Natural killer cell treated with Interleukin-12 subunit alpha and Interleukin-12 subunit beta and Interleukin-15 and Interleukin-18, amount 100 ng/mL, for 72 hours (primary cell): ENCODE results near the gene WFDC5. TPM values are rescaled to one million over a fixed set of nuclear protein-coding genes. Genes with fewer than 3 reads are reported as not detected.

ENCODE experiments used
- ATAC-seq, 2 donors: fragments of 150-1000 bp; cut with Tn5 transposase in 1 of 2; sonication (Bioruptor Pico), chemical (Tn5 transposase) in 1 of 2; 2 replicates each; pipeline ENCODE4 v1.10.0; 2021
- DNase-seq: peaks from one replicate; pipeline ENCODE4 v3.0.0; 2022; ENCODE audit warnings: low spot score
- H3K27ac Mint-ChIP-seq, 2 donors: 1 replicate in 1 of 2; 2 replicates in 1 of 2; pipeline ENCODE4 v1.8.0; 2022; ENCODE audit warnings: mixed read lengths in 2 of 2, mild to moderate bottlenecking in 1 of 2, moderate library complexity in 1 of 2
- H3K27me3 Mint-ChIP-seq, 2 donors: 1 replicate in 1 of 2; 2 replicates in 1 of 2; pipeline ENCODE4 v1.8.0; 2022; ENCODE audit warnings: mixed read lengths in 2 of 2
- H3K36me3 Mint-ChIP-seq: one replicate; pipeline ENCODE4 v1.8.0; 2022; ENCODE audit warnings: mixed read lengths
- H3K4me1 Mint-ChIP-seq, 2 donors: 1 replicate in 1 of 2; 2 replicates in 1 of 2; pipeline ENCODE4 v1.8.0; 2022; ENCODE audit warnings: low read depth in 2 of 2, mixed read lengths in 2 of 2, mild to moderate bottlenecking in 1 of 2
- H3K4me3 Mint-ChIP-seq: one replicate; pipeline ENCODE4 v1.8.0; 2022; ENCODE audit warnings: mixed read lengths
- H3K9me3 Mint-ChIP-seq: 2 replicates; pipeline ENCODE4 v1.8.0; 2022; ENCODE audit warnings: mixed read lengths
- total RNA-seq, 2 donors: library from RNA; stranded (reverse); gene quantifications; one replicate each; pipeline ENCODE4 v1.2.3, GENCODE V29; 2022

WFDC5 gene
- total RNA-seq, 2 donors from 2014 or later, result not detected

DNA sequence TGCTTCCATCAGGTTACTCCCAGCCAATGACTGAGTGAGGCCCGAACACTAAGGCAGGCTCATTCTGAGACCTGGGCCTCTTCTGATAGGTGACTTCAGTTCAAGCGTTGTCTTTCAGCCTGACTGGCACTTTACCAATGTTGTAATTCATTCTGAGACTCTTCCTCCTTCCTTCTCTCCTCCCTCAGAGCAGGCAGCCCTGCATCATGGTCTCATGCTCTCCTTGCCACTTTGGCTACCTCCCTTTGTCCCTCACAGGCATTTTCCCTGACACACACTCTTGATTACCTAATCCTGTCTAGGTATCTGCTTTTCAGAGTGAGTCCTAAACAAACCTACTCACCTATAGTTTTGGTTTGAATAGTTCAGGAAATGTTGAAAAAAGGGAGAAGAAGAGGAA lies 21.9 kb upstream of the WFDC5 start:
- DNase-seq (no peak), ATAC-seq (no peak)
- Mint-ChIP-seq H3K36me3 (no peaks in the 10 kb centered on the region), H3K27me3 (peaks cover 16 to 27% of the 10 kb centered on the region in 2 donors), H3K4me1 (peaks cover 0 to 5% of the 10 kb centered on the region in 2 donors), H3K27ac (no peak overlapping the region), H3K4me3 (no peak overlapping the region), H3K9me3 (no peaks in the 10 kb centered on the region)

DNA sequence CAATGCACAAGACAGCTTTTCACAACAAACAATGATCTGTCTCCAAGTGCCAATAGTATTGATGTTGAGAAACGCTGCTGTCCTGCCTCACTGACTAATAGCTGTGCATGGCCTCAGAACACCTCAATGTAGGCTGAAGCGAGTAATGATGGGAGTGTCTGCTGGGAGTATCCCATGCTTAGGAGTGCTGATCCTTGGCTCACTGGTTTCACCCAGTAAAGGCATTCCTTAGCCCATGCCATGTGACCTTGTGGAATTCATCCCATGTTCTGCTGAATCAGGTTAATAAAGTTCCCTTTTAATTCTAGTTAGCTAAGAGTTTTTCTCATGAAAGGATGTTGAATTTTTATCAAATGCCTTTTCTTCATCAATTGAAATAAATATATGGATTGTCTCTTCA lies 13.1 kb upstream of the WFDC5 start:
- Mint-ChIP-seq H3K27me3 (peaks cover 32 to 39% of the 10 kb centered on the region in 2 donors), H3K9me3 (no peaks in the 10 kb centered on the region), H3K4me1 (no peaks in the 10 kb centered on the region), H3K27ac (no peak overlapping the region), H3K4me3 (no peak overlapping the region), H3K36me3 (no peaks in the 10 kb centered on the region)
- ATAC-seq, result no peak
- DNase-seq, result no peak

DNA sequence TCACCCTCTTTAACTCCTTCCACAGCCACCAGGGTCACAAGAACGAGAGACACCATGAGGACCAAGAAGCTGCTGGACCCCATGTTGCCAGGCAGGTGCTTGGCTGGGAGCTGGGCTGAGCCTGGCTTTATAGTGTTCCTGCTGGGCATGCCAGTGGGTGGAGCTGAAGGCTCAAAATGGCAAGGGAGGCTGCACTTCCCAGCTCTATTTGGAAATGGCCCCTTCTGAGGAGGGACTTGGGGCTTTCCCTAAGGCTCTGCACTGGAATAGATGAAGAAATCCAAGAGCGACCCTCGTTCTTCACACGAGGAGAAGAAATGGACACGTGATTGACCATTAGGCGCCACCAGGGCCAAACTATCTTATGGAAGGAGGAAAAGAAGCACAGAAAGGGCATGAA lies 9.4 kb upstream of the WFDC5 start, which contains the start of gene WFDC12:
Gene WFDC12, minus strand, starts transcription at position 101 of the 400 bp plus-strand sequence. Its CDS starts 18 bp downstream, at position 83.
- DNase-seq (no peak), ATAC-seq (no peak)
- H3K4me1 Mint-ChIP-seq, result no peaks in the 10 kb centered on the region
- H3K27ac Mint-ChIP-seq, result no peak within 1 kb of the TSS
- no peak within 1 kb of the TSS for H3K4me3 Mint-ChIP-seq
- H3K9me3 Mint-ChIP-seq, result no peaks in the 10 kb centered on the region
- peaks cover 28 to 30% of the 10 kb centered on the region in 2 donors for H3K27me3 Mint-ChIP-seq
- no peaks in the 10 kb centered on the region for H3K36me3 Mint-ChIP-seq

DNA sequence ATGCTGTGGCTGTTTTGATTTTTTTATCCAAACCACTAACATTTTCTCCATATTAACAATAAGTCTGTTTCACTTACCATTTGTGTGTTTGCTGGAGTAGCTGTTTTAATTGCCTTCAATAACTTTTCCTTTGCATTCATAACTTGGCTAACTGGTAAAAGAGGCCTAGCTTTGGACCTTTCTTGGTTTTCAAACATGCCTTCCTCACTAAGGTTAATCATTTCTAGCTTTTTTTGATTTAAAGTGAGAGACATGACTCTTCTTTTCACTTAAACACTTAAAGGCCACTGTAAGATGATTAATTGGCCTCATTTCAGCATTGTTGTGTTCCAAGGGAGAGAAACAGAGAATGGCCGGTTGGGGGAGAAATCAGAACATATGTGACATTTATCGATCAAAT lies 6.4 kb upstream of the WFDC5 start:
- H3K4me1 Mint-ChIP-seq, result no peaks in the 10 kb centered on the region
- ATAC-seq, result no peak
- H3K27ac Mint-ChIP-seq, result no peak overlapping the region
- no peaks in the 10 kb centered on the region for H3K36me3 Mint-ChIP-seq
- H3K27me3 Mint-ChIP-seq, result peaks cover 32 to 33% of the 10 kb centered on the region in 2 donors
- no peak for DNase-seq
- H3K4me3 Mint-ChIP-seq, result no peak overlapping the region
- H3K9me3 Mint-ChIP-seq, result no peaks in the 10 kb centered on the region

DNA sequence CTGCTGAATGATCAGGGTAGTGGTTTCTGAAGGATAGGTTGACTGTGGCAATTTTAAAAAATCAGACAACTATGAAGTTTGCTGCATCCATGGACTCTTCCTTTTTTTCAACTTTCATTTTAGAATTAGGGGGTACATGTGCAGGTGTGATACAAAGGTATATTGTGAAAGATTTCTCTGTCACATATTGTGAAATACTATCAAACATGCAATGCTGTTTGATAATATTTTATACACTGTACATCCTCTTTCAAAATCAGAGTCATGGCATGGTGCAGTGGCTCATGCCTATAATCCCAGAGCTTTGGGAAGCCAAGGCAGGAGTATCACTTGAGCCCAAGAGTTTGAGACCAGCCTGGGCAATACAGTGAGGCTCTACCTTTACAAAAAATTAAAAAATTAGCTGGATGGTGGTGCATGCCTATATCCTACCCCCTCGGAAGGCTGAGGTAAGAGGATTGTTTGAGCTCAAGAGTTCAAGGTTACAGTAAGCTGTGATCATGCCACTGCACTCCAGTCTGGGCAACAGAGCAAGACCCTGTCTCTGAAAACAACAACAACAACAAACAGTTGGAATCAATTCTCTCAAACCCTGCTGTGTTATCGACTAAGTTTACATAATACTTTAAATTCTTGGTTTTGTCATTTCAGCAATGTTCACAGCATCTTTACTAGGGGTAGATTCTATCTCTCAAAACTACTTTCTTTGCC lies 4.7 kb upstream of the WFDC5 start:
- Mint-ChIP-seq H3K4me1 (peaks cover 0 to 3% of the 10 kb centered on the region in 2 donors), H3K27ac (no peak overlapping the region), H3K27me3 (peaks cover 28 to 32% of the 10 kb centered on the region in 2 donors), H3K36me3 (no peaks in the 10 kb centered on the region), H3K4me3 (no peak overlapping the region), H3K9me3 (no peaks in the 10 kb centered on the region)
- ATAC-seq (no peak), DNase-seq (no peak)

DNA sequence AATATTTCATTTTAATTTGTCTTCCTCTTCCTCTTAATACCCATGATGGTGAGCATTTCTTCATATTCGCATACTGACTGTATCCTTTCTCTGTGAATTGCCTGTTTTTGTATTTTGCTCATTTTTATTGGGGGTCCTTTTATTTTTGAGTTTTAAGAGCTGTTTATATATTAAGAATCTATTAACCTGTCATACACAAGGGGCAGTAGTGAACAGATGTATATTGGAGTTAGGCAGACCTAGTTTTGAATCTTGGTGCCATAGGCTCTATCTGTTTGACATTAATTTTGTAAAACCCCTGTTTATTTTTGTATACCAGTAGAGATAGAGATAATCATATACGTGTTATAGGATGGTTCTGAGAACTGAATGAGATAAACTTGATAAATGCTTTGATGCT lies 3.1 kb upstream of the WFDC5 start:
- H3K27ac Mint-ChIP-seq, result no peak overlapping the region
- ATAC-seq, result no peak
- H3K4me1 Mint-ChIP-seq, result peaks cover 0 to 3% of the 10 kb centered on the region in 2 donors
- peaks cover 21 to 32% of the 10 kb centered on the region in 2 donors for H3K27me3 Mint-ChIP-seq
- no peak overlapping the region for H3K4me3 Mint-ChIP-seq
- DNase-seq, result no peak
- no peaks in the 10 kb centered on the region for H3K9me3 Mint-ChIP-seq
- H3K36me3 Mint-ChIP-seq, result no peaks in the 10 kb centered on the region

DNA sequence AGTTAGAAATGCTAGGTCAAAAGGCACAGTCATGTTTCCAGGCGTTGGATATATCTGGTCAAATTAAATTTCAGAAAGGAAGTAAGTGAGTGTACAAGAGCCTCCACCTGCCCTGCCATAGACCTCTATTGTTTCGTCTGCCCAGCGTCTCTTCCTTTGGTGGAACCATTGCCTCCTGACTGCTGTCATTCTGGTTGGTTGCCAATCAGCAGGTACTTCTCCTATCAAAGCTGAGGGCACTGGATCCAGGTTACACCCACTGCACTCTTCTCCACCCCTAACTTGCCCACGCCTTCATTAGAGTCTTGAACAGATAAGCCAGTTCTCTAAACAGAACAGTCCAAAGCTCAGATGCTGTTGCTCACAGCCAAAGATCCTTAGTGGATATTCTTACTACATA lies 2.6 kb upstream of the WFDC5 start:
- Mint-ChIP-seq H3K27ac (no peak overlapping the region), H3K36me3 (no peaks in the 10 kb centered on the region), H3K27me3 (peaks cover 19 to 29% of the 10 kb centered on the region in 2 donors), H3K9me3 (no peaks in the 10 kb centered on the region), H3K4me3 (no peak overlapping the region), H3K4me1 (peaks cover 0 to 3% of the 10 kb centered on the region in 2 donors)
- DNase-seq (no peak), ATAC-seq (no peak)

DNA sequence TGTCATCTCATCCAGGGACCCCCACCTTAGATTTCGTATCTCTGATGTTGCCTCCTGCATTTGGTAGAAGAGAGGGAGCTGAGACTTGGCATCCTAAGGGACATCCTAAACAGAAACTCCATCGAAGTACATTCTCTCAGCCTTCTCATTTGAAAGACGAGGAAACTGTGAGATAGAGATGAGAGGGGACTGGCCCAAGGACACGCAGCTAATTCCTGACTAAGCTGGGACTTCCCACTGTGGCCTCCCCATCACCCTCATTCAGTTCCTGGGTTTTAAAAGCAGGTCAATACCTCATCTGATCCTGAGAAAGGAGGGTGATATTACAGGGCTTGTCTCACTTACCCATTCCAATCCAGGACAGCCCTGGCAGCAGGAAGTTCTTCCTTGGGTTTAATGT lies 855 bp upstream of the WFDC5 start:
- no peak overlapping the region for H3K4me3 Mint-ChIP-seq
- H3K36me3 Mint-ChIP-seq, result no peaks in the 10 kb centered on the region
- no peak for ATAC-seq
- no peak overlapping the region for H3K27ac Mint-ChIP-seq
- peaks cover 9 to 18% of the 10 kb centered on the region in 2 donors for H3K27me3 Mint-ChIP-seq
- DNase-seq, result no peak
- no peaks in the 10 kb centered on the region for H3K9me3 Mint-ChIP-seq
- peaks cover 0 to 3% of the 10 kb centered on the region in 2 donors for H3K4me1 Mint-ChIP-seq

DNA sequence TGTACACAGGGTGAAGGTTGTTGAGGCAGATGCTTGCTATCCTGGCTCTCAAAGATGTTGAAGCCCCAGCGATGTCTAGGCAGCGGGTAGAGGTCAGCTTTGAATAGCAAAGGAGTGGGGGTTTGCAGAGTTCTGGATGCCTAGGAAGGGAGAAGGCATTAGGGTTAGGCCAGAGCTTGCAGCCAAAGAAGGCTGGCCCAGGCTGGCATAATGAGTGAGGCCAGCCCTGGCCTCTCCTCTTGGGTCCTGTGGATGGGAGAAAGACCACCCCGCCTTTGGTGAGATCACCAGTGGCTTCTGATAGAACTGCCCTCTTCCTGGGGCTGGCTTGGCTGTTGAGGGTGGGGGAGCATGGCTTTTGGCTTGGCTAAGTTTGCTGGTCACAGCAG lies 406 bp upstream of the WFDC5 start:
- Mint-ChIP-seq H3K4me3 (no peak overlapping the region), H3K36me3 (no peaks in the 10 kb centered on the region), H3K9me3 (no peaks in the 10 kb centered on the region), H3K27ac (no peak overlapping the region), H3K4me1 (peaks cover 0 to 3% of the 10 kb centered on the region in 2 donors), H3K27me3 (peaks cover 8 to 15% of the 10 kb centered on the region in 2 donors)
- ATAC-seq (no peak), DNase-seq (no peak)

DNA sequence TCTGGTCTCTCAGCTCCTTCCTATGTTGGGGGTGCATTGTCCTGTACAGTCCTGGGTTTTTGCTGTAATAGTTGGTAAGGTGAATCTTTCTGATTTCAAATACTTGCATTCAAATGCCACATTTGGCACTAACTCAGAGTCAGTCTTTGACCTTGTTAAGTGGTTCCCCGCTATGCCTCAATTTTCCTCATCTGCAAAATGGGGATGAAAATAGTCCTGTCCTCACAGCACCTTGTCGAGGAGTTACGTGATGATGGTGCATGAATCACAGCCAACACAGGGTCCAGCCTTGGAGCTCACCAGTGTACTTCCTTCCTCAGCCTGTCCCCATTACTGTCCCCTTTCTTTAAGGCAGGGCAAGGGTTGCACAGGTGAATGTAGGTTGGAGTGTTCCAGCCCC lies 1.1 kb downstream of the WFDC5 start:
- ATAC-seq, result no peak
- Mint-ChIP-seq H3K4me1 (peaks cover 0 to 3% of the 10 kb centered on the region in 2 donors), H3K27ac (no peak overlapping the region), H3K36me3 (no peaks in the 10 kb centered on the region), H3K9me3 (no peaks in the 10 kb centered on the region), H3K4me3 (no peak overlapping the region), H3K27me3 (peaks cover 5 to 10% of the 10 kb centered on the region in 2 donors)
- DNase-seq, result no peak

DNA sequence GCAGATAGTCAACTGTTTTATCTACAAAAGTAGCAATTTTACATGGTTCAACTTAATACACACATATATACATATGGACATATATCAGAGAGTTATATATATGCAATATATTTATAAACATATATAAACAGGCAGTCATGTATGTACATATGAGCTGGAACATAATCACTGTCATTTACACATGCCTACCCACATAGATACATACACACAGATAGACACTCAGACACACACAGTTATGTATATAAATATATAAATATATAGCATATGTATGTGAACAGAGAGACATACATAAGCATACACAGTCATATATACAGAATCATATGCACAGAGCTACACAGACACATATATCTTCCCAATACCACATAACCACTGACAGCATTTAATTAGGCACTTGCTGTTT lies 2.2 kb downstream of the WFDC5 start:
- ATAC-seq (no peak), DNase-seq (no peak)
- no peaks in the 10 kb centered on the region for H3K36me3 Mint-ChIP-seq
- peaks cover 0 to 3% of the 10 kb centered on the region in 2 donors for H3K4me1 Mint-ChIP-seq
- H3K4me3 Mint-ChIP-seq, result no peak overlapping the region
- peaks cover 5% of the 10 kb centered on the region in 2 donors for H3K27me3 Mint-ChIP-seq
- no peak overlapping the region for H3K27ac Mint-ChIP-seq
- H3K9me3 Mint-ChIP-seq, result no peaks in the 10 kb centered on the region

DNA sequence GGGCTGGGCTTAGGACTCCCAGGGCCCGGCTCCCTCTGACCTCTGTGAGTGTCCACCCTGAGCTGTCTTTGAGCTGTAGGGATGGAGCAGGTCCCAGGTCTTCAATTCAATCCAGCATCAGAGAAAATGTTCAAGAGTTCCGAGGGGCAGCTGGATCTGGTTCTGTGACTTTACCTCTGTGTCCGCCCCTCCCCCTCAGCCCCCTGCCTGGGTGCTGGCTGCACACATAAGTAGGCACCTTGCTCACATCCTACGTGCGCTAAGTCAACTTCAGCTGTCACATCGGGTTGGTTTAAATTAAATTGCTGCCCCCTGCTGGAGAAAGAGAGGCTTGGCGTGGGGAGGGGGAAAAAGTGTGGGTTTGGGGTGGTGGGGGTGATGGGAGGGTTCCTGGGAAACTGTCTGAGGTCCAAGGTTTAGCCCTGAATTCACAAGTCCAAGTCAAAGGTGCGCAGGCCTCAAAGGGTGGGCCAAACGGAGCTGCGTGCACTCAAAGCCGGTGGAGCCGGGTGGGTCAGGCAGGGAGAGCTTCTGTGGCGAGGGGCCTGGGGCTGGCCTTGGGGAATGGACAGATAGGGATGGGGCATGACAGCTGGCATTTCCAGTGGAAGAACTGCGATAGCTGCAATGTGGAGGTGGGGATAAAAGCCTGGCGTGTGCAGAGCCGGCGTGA lies 3.0 kb downstream of the WFDC5 start:
- ATAC-seq, result no peak
- Mint-ChIP-seq H3K9me3 (no peaks in the 10 kb centered on the region), H3K36me3 (no peaks in the 10 kb centered on the region), H3K27ac (no peak overlapping the region), H3K4me3 (no peak overlapping the region), H3K27me3 (peaks cover 0 to 7% of the 10 kb centered on the region in 2 donors), H3K4me1 (peaks cover 0 to 3% of the 10 kb centered on the region in 2 donors)
- DNase-seq, result no peak

DNA sequence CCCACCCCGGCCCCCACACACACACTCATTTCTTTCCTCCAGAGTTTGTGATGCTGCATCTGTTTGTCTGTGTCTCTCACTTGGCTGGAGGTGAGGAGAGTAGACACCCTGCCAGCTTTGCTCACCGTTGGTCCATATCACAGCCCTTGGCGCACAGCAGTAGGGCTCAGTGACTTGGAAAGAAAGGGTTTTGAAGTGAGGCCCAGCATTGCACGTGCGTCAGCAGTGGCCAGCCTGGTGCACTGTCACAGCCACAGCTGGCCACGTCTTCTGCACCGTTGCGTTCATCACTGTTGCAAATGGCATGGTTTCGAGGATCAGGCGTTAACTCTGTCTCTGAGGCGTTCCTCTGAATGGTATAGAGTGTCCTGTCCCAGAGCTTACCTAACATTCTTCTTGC lies 3.7 kb downstream of the WFDC5 start:
- peaks cover 0 to 7% of the 10 kb centered on the region in 2 donors for H3K27me3 Mint-ChIP-seq
- no peaks in the 10 kb centered on the region for H3K9me3 Mint-ChIP-seq
- ATAC-seq (no peak), DNase-seq (no peak)
- H3K4me1 Mint-ChIP-seq, result peaks cover 0 to 3% of the 10 kb centered on the region in 2 donors
- H3K36me3 Mint-ChIP-seq, result no peaks in the 10 kb centered on the region
- H3K4me3 Mint-ChIP-seq, result no peak overlapping the region
- H3K27ac Mint-ChIP-seq, result no peak overlapping the region

DNA sequence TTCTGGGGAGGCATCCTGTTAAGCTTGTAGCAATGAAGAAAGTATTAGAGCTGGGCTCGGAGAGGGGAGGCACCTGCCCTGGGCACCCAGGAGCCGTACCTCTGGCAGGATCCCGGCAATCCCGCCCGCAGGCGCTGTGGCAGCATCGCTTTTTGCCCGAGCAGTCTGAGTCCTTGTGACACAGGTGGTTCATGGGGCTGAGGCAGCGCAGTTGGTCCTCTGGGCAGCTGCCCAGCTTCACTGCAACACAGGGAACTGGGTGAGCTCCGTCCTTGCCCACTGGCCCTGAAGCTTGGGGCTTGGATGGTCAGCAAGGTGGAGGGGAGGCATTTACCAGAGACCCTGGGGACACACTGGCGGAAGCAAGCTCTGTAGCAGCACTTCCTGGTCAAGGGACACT lies 4.7 kb downstream of the WFDC5 start:
- H3K9me3 Mint-ChIP-seq, result no peaks in the 10 kb centered on the region
- no peak overlapping the region for H3K27ac Mint-ChIP-seq
- peaks cover 0 to 3% of the 10 kb centered on the region in 2 donors for H3K4me1 Mint-ChIP-seq
- H3K27me3 Mint-ChIP-seq, result peaks cover 0 to 7% of the 10 kb centered on the region in 2 donors
- H3K4me3 Mint-ChIP-seq, result no peak overlapping the region
- ATAC-seq (no peak), DNase-seq (no peak)
- H3K36me3 Mint-ChIP-seq, result no peaks in the 10 kb centered on the region
